ENCODE results near the gene LAMA4. TPM values are rescaled to one million over a fixed set of nuclear protein-coding genes. Genes with fewer than 3 reads are reported as not detected.

The LAMA4 gene
- total and polyA plus RNA-seq, 2 of the 13 experiments (the other 11 are each of a cell fraction or from before 2014, with no cell fraction given) = not detected

GRCh38 chr6:112109262-112109661, 145.1 kb downstream of the LAMA4 start:
- Histone ChIP-seq H3K27me3 (ENCODE audit: control insufficient read depth in 1 of 2, insufficient read depth in 2 of 2, low read length in 2 of 2) (no peaks in the 10 kb centered on the region; a peak in 1 of 5 replicates), H4K20me1 (ENCODE audit: insufficient read depth, low read length) (no peaks in the 10 kb centered on the region), H3K36me3 (replicated peaks in 1 of 2; ENCODE audit: control insufficient read depth in 1 of 2, insufficient read depth in 2 of 2, low read length in 2 of 2) (no peaks in the 10 kb centered on the region), H3K9ac (ENCODE audit: insufficient read depth, low read depth, low read length) (no peak overlapping the region), H3K4me3 (replicated peaks in 1 of 3; ENCODE audit: insufficient read depth in 1 of 3, low read depth in 2 of 3, low read length in 3 of 3) (no peak overlapping the region), H3K4me2 (ENCODE audit: low read depth, low read length) (no peak overlapping the region), H3K27ac (ENCODE audit: extremely low read length, insufficient read depth, low read length) (no peak overlapping the region), H3K4me1 (ENCODE audit: insufficient read depth, low read length) (no peaks in the 10 kb centered on the region), H3K9me3 (ENCODE audit: low read length) (no peaks in the 10 kb centered on the region), H2AFZ (ENCODE audit: low read length) (no peak overlapping the region), H3K79me2 (ENCODE audit: insufficient read depth, low read length) (no peaks in the 10 kb centered on the region)
- no peak for DNase-seq (ENCODE audit: low spot score)
- FAIRE-seq = no peak
- CTCF ChIA-PET (ENCODE audit: low intra/inter-chr PET ratio, low total read pairs) = no interaction called here
- POLR2A ChIA-PET = no interaction called here
- intact Hi-C loops (cut with micrococcal nuclease; ENCODE audit: unreplicated experiment) (no loop called here), in situ Hi-C loops (cut with HindIII; ENCODE audit: extremely low pct_ligation_motif_present, low pct_unique_long_range_greater_than_20kb) (no loop called here)
- TF ChIP-seq ZNF33B (CRISPR knock-in tag; IDR thresholded peaks at IDR 0.05) (no peak), JDP2 (CRISPR knock-in tag; IDR thresholded peaks at IDR 0.05; ENCODE audit: borderline replicate concordance) (no peak), FOXP4 (CRISPR knock-in tag; IDR thresholded peaks at IDR 0.05) (no peak), CCAR2 (optimal IDR thresholded peaks at IDR 0.05; ENCODE audit: low read depth, low read length) (no peak), MBD4 (IDR thresholded peaks at IDR 0.05; ENCODE audit: borderline replicate concordance, low read length) (no peak)
- no peak for ATAC-seq
- no TSS peak for BruUV-seq (replicated peaks)
- 58% methylated on average over 9 of the region's 9 CpGs for WGBS (ENCODE audit: low lambda C conversion rate)

GRCh38 chr6:112106562-112106961, 147.8 kb downstream of the LAMA4 start:
- intact Hi-C loops (cut with micrococcal nuclease; ENCODE audit: unreplicated experiment) = no loop called here
- WGBS (ENCODE audit: low lambda C conversion rate) = 9% methylated on average over 2 of the region's 2 CpGs
- BruUV-seq (replicated peaks) = no TSS peak
- no peak for FAIRE-seq
- Histone ChIP-seq H2AFZ (ENCODE audit: low read length) (no peak overlapping the region), H3K79me2 (ENCODE audit: insufficient read depth, low read length) (no peaks in the 10 kb centered on the region), H3K9me3 (ENCODE audit: low read length) (no peaks in the 10 kb centered on the region), H3K9ac (ENCODE audit: insufficient read depth, low read depth, low read length) (no peak overlapping the region), H3K36me3 (replicated peaks in 1 of 2; ENCODE audit: control insufficient read depth in 1 of 2, insufficient read depth in 2 of 2, low read length in 2 of 2) (no peaks in the 10 kb centered on the region), H3K4me2 (ENCODE audit: low read depth, low read length) (no peak overlapping the region), H4K20me1 (ENCODE audit: insufficient read depth, low read length) (no peaks in the 10 kb centered on the region; the same call in 1 of the 2 replicates), H3K27me3 (ENCODE audit: control insufficient read depth in 1 of 2, insufficient read depth in 2 of 2, low read length in 2 of 2) (no peaks in the 10 kb centered on the region), H3K4me1 (ENCODE audit: insufficient read depth, low read length) (no peaks in the 10 kb centered on the region), H3K27ac (ENCODE audit: extremely low read length, insufficient read depth, low read length) (no peak overlapping the region), H3K4me3 (replicated peaks in 1 of 3; ENCODE audit: insufficient read depth in 1 of 3, low read depth in 2 of 3, low read length in 3 of 3) (no peak overlapping the region)
- ChIA-PET POLR2A (no interaction called here), CTCF (ENCODE audit: low intra/inter-chr PET ratio, low total read pairs) (no interaction called here)
- in situ Hi-C loops (cut with HindIII; ENCODE audit: extremely low pct_ligation_motif_present, low pct_unique_long_range_greater_than_20kb) = no loop called here
- no peak for ATAC-seq
- no peak for DNase-seq (ENCODE audit: low spot score)
- TF ChIP-seq ZNF280D (CRISPR knock-in tag; IDR thresholded peaks at IDR 0.05) = no peak
- TF ChIP-seq HOMEZ (CRISPR knock-in tag; IDR thresholded peaks at IDR 0.05; ENCODE audit: low read depth) = no peak
- no peak for TF ChIP-seq MEIS1 (CRISPR knock-in tag; IDR thresholded peaks at IDR 0.05; ENCODE audit: borderline replicate concordance)
- no peak for TF ChIP-seq HNF4G (IDR thresholded peaks at IDR 0.05; ENCODE audit: borderline replicate concordance, low read depth, low read length)
- TF ChIP-seq HNF4G (CRISPR knock-in tag; IDR thresholded peaks at IDR 0.05; ENCODE audit: borderline replicate concordance, low read depth) = no peak
